Activated T-helper 9 cell treated with anti-CD3 and anti-CD28 coated beads, Interleukin-2, amount 50 U/mL, for 16 hours (primary cell): ENCODE measurements around the gene PGM2L1.

Source experiments
- DNase-seq: peaks from one replicate; pipeline ENCODE4 v3.0.0-alpha.2; 2020; ENCODE audit warnings: low read depth

Gene PGM2L1

GRCh38 chr11:74299015-74299414 lies 99.2 kb downstream of the PGM2L1 start:
- DNase-seq, result no peak

- DNase-seq, result no peak
Measured at GRCh38 chr11:74297484-74297883, 100.7 kb downstream of the PGM2L1 start.

- no peak for DNase-seq
Measured at GRCh38 chr11:74288911-74289310, 109.3 kb downstream of the PGM2L1 start.

- DNase-seq, result no peak
Measured at GRCh38 chr11:74288161-74288560, 110.1 kb downstream of the PGM2L1 start.

- no peak for DNase-seq
Measured at GRCh38 chr11:74284466-74284865, 113.8 kb downstream of the PGM2L1 start.

- DNase-seq, result no peak
Measured at GRCh38 chr11:74283580-74284180, 114.6 kb downstream of the PGM2L1 start.

GRCh38 chr11:74282914-74283371 lies 115.3 kb downstream of the PGM2L1 start:
- DNase-seq, result no peak

GRCh38 chr11:74282421-74282820 lies 115.8 kb downstream of the PGM2L1 start:
- DNase-seq, result no peak

GRCh38 chr11:74280494-74280893 lies 117.7 kb downstream of the PGM2L1 start:
- no peak for DNase-seq
